ENCODE data around the gene PARD3. TPM values are rescaled to one million over a fixed set of nuclear protein-coding genes. Genes with fewer than 3 reads are reported as not detected.

The PARD3 gene
- total RNA-seq, 1 experiment from 2014 or later = 46.3 TPM

GRCh38 chr10:34643620-34644019 is 171.5 kb downstream of the PARD3 start:
- no peaks in the 10 kb centered on the region for H3K9me2 ChIP-seq (ENCODE audit: insufficient read depth)
- H3K9me3 ChIP-seq (ENCODE audit: control insufficient read depth in 1 of 2, insufficient read depth in 1 of 2, low read depth in 1 of 2, low read length in 2 of 2) = no peaks in the 10 kb centered on the region
- no peak overlapping the region for H3K27ac ChIP-seq (ENCODE audit: low read depth, low read length)
- H3K4me3 ChIP-seq (replicated peaks in 1 of 2; ENCODE audit: low read depth in 1 of 2, low read length in 2 of 2) = no peak overlapping the region
- TF ChIP-seq SIN3A (IDR thresholded peaks at IDR 0.05; ENCODE audit: low read depth) (no peak), MAX (IDR thresholded peaks at IDR 0.05) (no peak), ELF1 (IDR thresholded peaks at IDR 0.05; ENCODE audit: borderline replicate concordance, low read depth) (no peak), ZNF274 (IDR thresholded peaks at IDR 0.05; ENCODE audit: low read depth, low read length) (no peak), CBX3 (IDR thresholded peaks at IDR 0.05; ENCODE audit: low read depth) (no peak), EZH2 (IDR thresholded peaks at IDR 0.05) (no peak), TCF7L2 (IDR thresholded peaks at IDR 0.05; ENCODE audit: borderline replicate concordance, extremely low read depth, insufficient read depth, insufficient read length) (no peak), ZFX (IDR thresholded peaks at IDR 0.05) (no peak)
- TF ChIP-seq, protein P1, sequence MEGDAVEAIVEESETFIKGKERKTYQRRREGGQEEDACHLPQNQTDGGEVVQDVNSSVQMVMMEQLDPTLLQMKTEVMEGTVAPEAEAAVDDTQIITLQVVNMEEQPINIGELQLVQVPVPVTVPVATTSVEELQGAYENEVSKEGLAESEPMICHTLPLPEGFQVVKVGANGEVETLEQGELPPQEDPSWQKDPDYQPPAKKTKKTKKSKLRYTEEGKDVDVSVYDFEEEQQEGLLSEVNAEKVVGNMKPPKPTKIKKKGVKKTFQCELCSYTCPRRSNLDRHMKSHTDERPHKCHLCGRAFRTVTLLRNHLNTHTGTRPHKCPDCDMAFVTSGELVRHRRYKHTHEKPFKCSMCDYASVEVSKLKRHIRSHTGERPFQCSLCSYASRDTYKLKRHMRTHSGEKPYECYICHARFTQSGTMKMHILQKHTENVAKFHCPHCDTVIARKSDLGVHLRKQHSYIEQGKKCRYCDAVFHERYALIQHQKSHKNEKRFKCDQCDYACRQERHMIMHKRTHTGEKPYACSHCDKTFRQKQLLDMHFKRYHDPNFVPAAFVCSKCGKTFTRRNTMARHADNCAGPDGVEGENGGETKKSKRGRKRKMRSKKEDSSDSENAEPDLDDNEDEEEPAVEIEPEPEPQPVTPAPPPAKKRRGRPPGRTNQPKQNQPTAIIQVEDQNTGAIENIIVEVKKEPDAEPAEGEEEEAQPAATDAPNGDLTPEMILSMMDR (IDR thresholded peaks at IDR 0.05 in 2 of 3, conservative IDR thresholded peaks at IDR 0.05 in 1 of 3; ENCODE audit: borderline replicate concordance in 1 of 3, insufficient read depth in 1 of 3, low read depth in 2 of 3, low read length in 2 of 3) = no peak
- TF ChIP-seq, protein P2, sequence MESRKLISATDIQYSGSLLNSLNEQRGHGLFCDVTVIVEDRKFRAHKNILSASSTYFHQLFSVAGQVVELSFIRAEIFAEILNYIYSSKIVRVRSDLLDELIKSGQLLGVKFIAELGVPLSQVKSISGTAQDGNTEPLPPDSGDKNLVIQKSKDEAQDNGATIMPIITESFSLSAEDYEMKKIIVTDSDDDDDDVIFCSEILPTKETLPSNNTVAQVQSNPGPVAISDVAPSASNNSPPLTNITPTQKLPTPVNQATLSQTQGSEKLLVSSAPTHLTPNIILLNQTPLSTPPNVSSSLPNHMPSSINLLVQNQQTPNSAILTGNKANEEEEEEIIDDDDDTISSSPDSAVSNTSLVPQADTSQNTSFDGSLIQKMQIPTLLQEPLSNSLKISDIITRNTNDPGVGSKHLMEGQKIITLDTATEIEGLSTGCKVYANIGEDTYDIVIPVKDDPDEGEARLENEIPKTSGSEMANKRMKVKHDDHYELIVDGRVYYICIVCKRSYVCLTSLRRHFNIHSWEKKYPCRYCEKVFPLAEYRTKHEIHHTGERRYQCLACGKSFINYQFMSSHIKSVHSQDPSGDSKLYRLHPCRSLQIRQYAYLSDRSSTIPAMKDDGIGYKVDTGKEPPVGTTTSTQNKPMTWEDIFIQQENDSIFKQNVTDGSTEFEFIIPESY (IDR thresholded peaks at IDR 0.05; ENCODE audit: extremely low read depth, insufficient replicate concordance, low read length) = no peak
- RAD21 ChIA-PET (ENCODE audit: low non-redundant PET in 1 of 2, low total read pairs in 2 of 2, uncharacterized antibody in 2 of 2, unreplicated experiment in 2 of 2) = no interaction called here
- intact Hi-C loops (cut with micrococcal nuclease) = no loop called here
- BruUV-seq (replicated peaks) = no TSS peak
- no peaks in the 10 kb centered on the region; the same call in 1 of the 2 replicates for H3K79me2 ChIP-seq (ENCODE audit: insufficient read depth, low read length)
- DNase-seq (ENCODE audit: low read depth, low spot score) = no peak
- POLR2A ChIA-PET = no interaction called here
- H3K9ac ChIP-seq (ENCODE audit: low read length) = no peak overlapping the region
- no peak for ATAC-seq
- H3K27me3 ChIP-seq (ENCODE audit: insufficient read depth, low read length) = no peaks in the 10 kb centered on the region
- H3K36me3 ChIP-seq (ENCODE audit: control insufficient read depth in 1 of 2, insufficient read depth in 2 of 2, low read length in 2 of 2) = no peaks in the 10 kb centered on the region
- CTCF ChIA-PET = no interaction called here
- no peak overlapping the region for H3K4me2 ChIP-seq (ENCODE audit: low read length)
- no peaks in the 10 kb centered on the region for H4K20me1 ChIP-seq (ENCODE audit: insufficient read depth)
- H3K4me1 ChIP-seq (ENCODE audit: control insufficient read depth in 1 of 2, insufficient read depth in 2 of 2, low read length in 2 of 2) = no peaks in the 10 kb centered on the region
- H2AFZ ChIP-seq (ENCODE audit: low read depth, low read length, poor library complexity, severe bottlenecking) = no peak overlapping the region

All from HCT116 (cell line).